ENCODE results near the gene ITGB4. TPM values are rescaled to one million over a fixed set of nuclear protein-coding genes. Genes with fewer than 3 reads are reported as not detected.

Gene ITGB4
- total and polyA plus RNA-seq, 9 of the 15 experiments (the other 6 are each of a cell fraction or from before 2014, with no cell fraction given) = 0.05 to 2.8 (median 0.76) TPM; not detected in 3

DNA sequence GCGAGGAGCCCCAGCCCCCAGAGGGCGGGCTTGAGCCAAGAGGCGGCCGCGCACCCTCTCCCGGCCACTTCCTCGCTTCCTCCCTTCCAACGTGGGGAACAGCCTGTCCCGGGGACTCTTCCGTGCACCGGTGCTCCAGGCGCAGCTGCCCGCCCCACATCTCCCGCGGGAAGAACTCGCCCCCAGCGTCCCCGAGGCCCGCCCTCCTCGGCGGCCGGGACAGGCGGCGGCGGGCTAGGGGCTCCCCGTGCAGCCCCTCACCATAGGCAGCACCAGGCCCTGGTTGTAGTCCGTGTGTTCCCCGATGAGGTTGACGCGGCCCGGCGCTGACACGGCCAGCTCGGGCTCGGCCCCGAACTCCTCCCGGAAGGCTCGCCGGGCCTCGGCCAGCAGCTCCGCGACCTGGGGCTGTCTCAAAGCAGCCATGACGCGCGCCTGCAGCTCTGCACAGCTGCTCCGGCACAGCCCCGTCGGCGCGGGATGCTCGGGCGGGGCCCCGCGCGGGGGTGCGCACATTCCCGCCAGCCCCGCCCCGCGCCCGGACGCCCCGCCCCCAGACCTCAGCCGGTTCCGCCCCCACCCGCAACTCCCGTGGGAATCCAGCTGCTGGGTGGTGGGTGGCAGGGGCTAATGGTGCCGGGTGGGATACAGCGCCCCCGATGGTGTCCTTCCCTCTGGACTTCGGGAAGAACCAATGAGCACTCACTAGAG lies 43.6 kb downstream of the ITGB4 start, which contains the start of gene GALK1 (continued):
- TF ChIP-seq ARNT (IDR thresholded peaks at IDR 0.05) (no peak), NR2F6 (CRISPR knock-in tag; IDR thresholded peaks at IDR 0.05) (no peak), ZNF274 (IDR thresholded peaks at IDR 0.05; ENCODE audit: borderline replicate concordance, low read depth, low read length) (no peak), ESRRA (IDR thresholded peaks at IDR 0.05; ENCODE audit: borderline replicate concordance, low read depth) (0 out of 2 replicates have a peak, but pooled peaks have one; percentile 7), PCBP1 (IDR thresholded peaks at IDR 0.05; ENCODE audit: low read depth, low read length, poor library complexity, severe bottlenecking) (peak; percentile 72), TBP (optimal IDR thresholded peaks at IDR 0.05; ENCODE audit: low read depth, low read length) (no peak), CBX5 (IDR thresholded peaks at IDR 0.05; ENCODE audit: borderline replicate concordance, low read depth) (0 out of 2 replicates have a peak, but pooled peaks have one; percentile 20), ZEB2 (IDR thresholded peaks at IDR 0.05) (no peak), YBX1 (IDR thresholded peaks at IDR 0.05) (no peak), POLR2AphosphoS2 (IDR thresholded peaks at IDR 0.05; ENCODE audit: low read length) (no peak), ASH1L (IDR thresholded peaks at IDR 0.05; ENCODE audit: borderline replicate concordance, low read depth, partially characterized antibody) (no peak), HMG20A (CRISPR knock-in tag; conservative IDR thresholded peaks at IDR 0.05) (no peak), SIRT6 (IDR thresholded peaks at IDR 0.05; ENCODE audit: low read depth, low read length) (no peak), ZNF584 (CRISPR knock-in tag; IDR thresholded peaks at IDR 0.05; ENCODE audit: low read depth) (no peak), MCM2 (IDR thresholded peaks at IDR 0.05; ENCODE audit: low read depth) (no peak), CCNT2 (IDR thresholded peaks at IDR 0.05; ENCODE audit: borderline replicate concordance, extremely low read depth, insufficient read length, low read depth, low read length) (peak; percentile 71), TAF7 (tag; IDR thresholded peaks at IDR 0.05) (no peak), RHOXF2B (CRISPR knock-in tag; conservative IDR thresholded peaks at IDR 0.05) (no peak), PTBP1 (IDR thresholded peaks at IDR 0.05; ENCODE audit: low read depth, low read length) (no peak), ZNF668 (CRISPR knock-in tag; IDR thresholded peaks at IDR 0.05) (no peak), TEAD4 (IDR thresholded peaks at IDR 0.05; ENCODE audit: low read length) (no peak), TEAD4 (CRISPR knock-in tag; IDR thresholded peaks at IDR 0.05; ENCODE audit: borderline replicate concordance) (no peak), BRCA1 (IDR thresholded peaks at IDR 0.05) (no peak), BRCA1 (CRISPR knock-in tag; IDR thresholded peaks at IDR 0.05) (no peak), TRIM24 (IDR thresholded peaks at IDR 0.05) (no peak), ELK1 (CRISPR knock-in tag; IDR thresholded peaks at IDR 0.05) (no peak), E2F3 (CRISPR knock-in tag; IDR thresholded peaks at IDR 0.05) (no peak), FOS (IDR thresholded peaks at IDR 0.05; ENCODE audit: extremely low read depth, insufficient read length) (no peak)
- TF ChIP-seq, protein P1, sequence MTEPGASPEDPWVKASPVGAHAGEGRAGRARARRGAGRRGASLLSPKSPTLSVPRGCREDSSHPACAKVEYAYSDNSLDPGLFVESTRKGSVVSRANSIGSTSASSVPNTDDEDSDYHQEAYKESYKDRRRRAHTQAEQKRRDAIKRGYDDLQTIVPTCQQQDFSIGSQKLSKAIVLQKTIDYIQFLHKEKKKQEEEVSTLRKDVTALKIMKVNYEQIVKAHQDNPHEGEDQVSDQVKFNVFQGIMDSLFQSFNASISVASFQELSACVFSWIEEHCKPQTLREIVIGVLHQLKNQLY (CRISPR knock-in tag; conservative IDR thresholded peaks at IDR 0.05) = no peak
- TF ChIP-seq, protein P2, sequence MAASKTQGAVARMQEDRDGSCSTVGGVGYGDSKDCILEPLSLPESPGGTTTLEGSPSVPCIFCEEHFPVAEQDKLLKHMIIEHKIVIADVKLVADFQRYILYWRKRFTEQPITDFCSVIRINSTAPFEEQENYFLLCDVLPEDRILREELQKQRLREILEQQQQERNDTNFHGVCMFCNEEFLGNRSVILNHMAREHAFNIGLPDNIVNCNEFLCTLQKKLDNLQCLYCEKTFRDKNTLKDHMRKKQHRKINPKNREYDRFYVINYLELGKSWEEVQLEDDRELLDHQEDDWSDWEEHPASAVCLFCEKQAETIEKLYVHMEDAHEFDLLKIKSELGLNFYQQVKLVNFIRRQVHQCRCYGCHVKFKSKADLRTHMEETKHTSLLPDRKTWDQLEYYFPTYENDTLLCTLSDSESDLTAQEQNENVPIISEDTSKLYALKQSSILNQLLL (CRISPR knock-in tag; IDR thresholded peaks at IDR 0.05; ENCODE audit: borderline replicate concordance) = no peak

Data from K562 (cell line).